HG02852 (cell line): ENCODE measurements around the gene GARIN5B.
"Not testable (repeated sequence)": the region's sequence is repeated elsewhere in the genome, so short reads cannot be mapped to it uniquely, and the experiment has no call there.

Source experiments
- ATAC-seq: cut with Tn5 transposase; IDR thresholded peaks from one replicate; pipeline ENCODE4 v1.9.1; 2021; ENCODE audit warnings: mild to moderate bottlenecking, moderate library complexity; ENCODE audit not compliant: unreplicated experiment

GARIN5B gene

GRCh38 chr19:55352040-55352439 lies 11.0 kb downstream of the GARIN5B start:
- no peak for ATAC-seq

- ATAC-seq, result no peak
These were observed 12.3 kb downstream of the GARIN5B start for GRCh38 chr19:55350620-55351315.

- ATAC-seq, result no peak
These were observed 14.6 kb downstream of the GARIN5B start for GRCh38 chr19:55348317-55349034.

- ATAC-seq, result no peak
These were observed 15.5 kb downstream of the GARIN5B start for GRCh38 chr19:55347442-55348009.

- no peak for ATAC-seq
These were observed 16.2 kb downstream of the GARIN5B start for GRCh38 chr19:55346725-55347441.

- no peak for ATAC-seq
These were observed 17.0 kb downstream of the GARIN5B start for GRCh38 chr19:55345818-55346724.

GRCh38 chr19:55345101-55345817 lies 17.8 kb downstream of the GARIN5B start:
- ATAC-seq, result no peak

GRCh38 chr19:55344444-55344843 lies 18.6 kb downstream of the GARIN5B start:
- no peak for ATAC-seq

- no peak for ATAC-seq
These were observed 21.2 kb downstream of the GARIN5B start for GRCh38 chr19:55341595-55342531.

GRCh38 chr19:55341171-55341588 lies 21.9 kb downstream of the GARIN5B start:
- no peak for ATAC-seq

- ATAC-seq, result no peak
These were observed 22.3 kb downstream of the GARIN5B start for GRCh38 chr19:55340784-55341147.

GRCh38 chr19:55339889-55340783 lies 22.9 kb downstream of the GARIN5B start:
- no peak for ATAC-seq

GRCh38 chr19:55339105-55339888 lies 23.8 kb downstream of the GARIN5B start, which contains the start of gene KMT5C:
KMT5C (plus strand) TSS chr19:55339876; CDS start chr19:55341937, 2,061 bp downstream.
- peak; percentile 82 for ATAC-seq

- ATAC-seq, result no peak
These were observed 27.0 kb downstream of the GARIN5B start for GRCh38 chr19:55336101-55336500.

- no peak for ATAC-seq
These were observed 29.2 kb downstream of the GARIN5B start for GRCh38 chr19:55333870-55334269.

GRCh38 chr19:55329791-55330190 lies 33.3 kb downstream of the GARIN5B start:
- ATAC-seq, result not testable (repeated sequence)
